ENCODE measurements around the gene CHMP4B. TPM values are rescaled to one million over a fixed set of nuclear protein-coding genes. Genes with fewer than 3 reads are reported as not detected.

CHMP4B gene
- total RNA-seq, 4 donors from 2014 or later = 57.4 to 109 (median 82.7) TPM

- H3K36me3 ChIP-seq = no peaks in the 10 kb centered on the region
- H3K9me3 ChIP-seq = no peaks in the 10 kb centered on the region
- intact Hi-C loops (cut with DNase I; ENCODE audit: low total_unique reads) = no loop called here
- H3K4me3 ChIP-seq = no peak overlapping the region
- peaks cover 0 to 7% (median 0%) of the 10 kb centered on the region in 3 donors for H3K27me3 ChIP-seq
- H3K4me1 ChIP-seq = no peaks in the 10 kb centered on the region
- no peak overlapping the region for H3K27ac ChIP-seq
- DNase-seq = no peak
- in situ Hi-C loops (cut with MboI; ENCODE audit: low sequenced_read_pairs in 4 of 4) = no loop called here
- no peak for ATAC-seq
- no peak for TF ChIP-seq CTCF (IDR thresholded peaks at IDR 0.05 in 4 of 5, conservative IDR thresholded peaks at IDR 0.05 in 1 of 5)
These were observed 83.7 kb downstream of the CHMP4B start for GRCh38 chr20:33894798-33895197.

GRCh38 chr20:33896509-33896908, 85.4 kb downstream of the CHMP4B start:
- no peak for TF ChIP-seq POLR2A (IDR thresholded peaks at IDR 0.05)
- no peak for TF ChIP-seq CTCF (IDR thresholded peaks at IDR 0.05 in 4 of 5, conservative IDR thresholded peaks at IDR 0.05 in 1 of 5)
- no peak overlapping the region for H3K27ac ChIP-seq
- no peaks in the 10 kb centered on the region for H3K36me3 ChIP-seq
- no peak for ATAC-seq
- H3K9me3 ChIP-seq = no peaks in the 10 kb centered on the region
- in situ Hi-C loops (cut with MboI; ENCODE audit: low sequenced_read_pairs in 4 of 4) (no loop called here), intact Hi-C loops (cut with DNase I; ENCODE audit: low total_unique reads) (no loop called here)
- H3K4me3 ChIP-seq = no peak overlapping the region
- peaks cover 0 to 9% (median 3%) of the 10 kb centered on the region in 3 donors for H3K27me3 ChIP-seq
- DNase-seq = no peak
- H3K4me1 ChIP-seq = no peaks in the 10 kb centered on the region

GRCh38 chr20:33897313-33897912, 86.3 kb downstream of the CHMP4B start:
- no peaks in the 10 kb centered on the region for H3K36me3 ChIP-seq
- no peaks in the 10 kb centered on the region for H3K4me1 ChIP-seq
- ATAC-seq (no peak), DNase-seq (no peak)
- H3K9me3 ChIP-seq = no peaks in the 10 kb centered on the region
- H3K27me3 ChIP-seq = peaks cover 0 to 9% (median 3%) of the 10 kb centered on the region in 3 donors
- intact Hi-C loops (cut with DNase I; ENCODE audit: low total_unique reads) (no loop called here), in situ Hi-C loops (cut with MboI; ENCODE audit: low sequenced_read_pairs in 4 of 4) (no loop called here)
- H3K27ac ChIP-seq = no peak overlapping the region
- no peak overlapping the region for H3K4me3 ChIP-seq
- TF ChIP-seq POLR2A (IDR thresholded peaks at IDR 0.05) (no peak), CTCF (IDR thresholded peaks at IDR 0.05 in 4 of 5, conservative IDR thresholded peaks at IDR 0.05 in 1 of 5) (no peak)

- Histone ChIP-seq H3K4me1 (no peaks in the 10 kb centered on the region), H3K9me3 (no peaks in the 10 kb centered on the region), H3K27ac (no peak overlapping the region), H3K4me3 (no peak overlapping the region), H3K27me3 (peaks cover 0 to 9% (median 3%) of the 10 kb centered on the region in 3 donors), H3K36me3 (no peaks in the 10 kb centered on the region)
- in situ Hi-C loops (cut with MboI; ENCODE audit: low sequenced_read_pairs in 4 of 4) = no loop called here
- ATAC-seq (no peak), DNase-seq (no peak)
- TF ChIP-seq CTCF (IDR thresholded peaks at IDR 0.05 in 4 of 5, conservative IDR thresholded peaks at IDR 0.05 in 1 of 5) (no peak), POLR2A (IDR thresholded peaks at IDR 0.05) (no peak)
- intact Hi-C loops (cut with DNase I; ENCODE audit: low total_unique reads) = no loop called here
These were observed 88.0 kb downstream of the CHMP4B start for GRCh38 chr20:33899106-33899505.
